Loucy (cell line): ENCODE results near the gene PNPLA7.
"Not testable (repeated sequence)": the region's sequence is repeated elsewhere in the genome, so short reads cannot be mapped to it uniquely, and the experiment has no call there.

Experiments used
- H2AFZ ChIP-seq: fragments of 200-600 bp; sonication (generic); 2 replicates; pipeline ENCODE4 v1.6.0; 2016; ENCODE audit warnings: antibody characterized with exemption, mild to moderate bottlenecking, low read length, moderate library complexity
- H3F3A ChIP-seq: fragments of 200-600 bp; 2 replicates; pipeline ENCODE4 v1.6.0; 2016; ENCODE audit warnings: antibody characterized with exemption, low read depth, mild to moderate bottlenecking
- H3K27me3 ChIP-seq: fragments of 200-600 bp; sonication (generic); 2 replicates; pipeline ENCODE4 v1.6.1; 2014; ENCODE audit warnings: low read length, mild to moderate bottlenecking; ENCODE audit not compliant: insufficient read depth, poor library complexity, severe bottlenecking
- H3K36me3 ChIP-seq: fragments of 200-600 bp; sonication (generic); 2 replicates; pipeline ENCODE4 v1.6.1; 2016; ENCODE audit warnings: low read length; ENCODE audit not compliant: insufficient read depth
- H3K4me1 ChIP-seq: fragments of 200-600 bp; sonication (generic); 2 replicates; pipeline ENCODE4 v1.5.1; 2014; ENCODE audit warnings: low read length, mild to moderate bottlenecking; ENCODE audit not compliant: insufficient read depth, poor library complexity, severe bottlenecking
- H3K4me2 ChIP-seq: fragments of 200-600 bp; sonication (generic); 2 replicates; pipeline ENCODE4 v1.6.0; 2014; ENCODE audit warnings: antibody characterized with exemption, low read length, low read depth, mild to moderate bottlenecking; ENCODE audit not compliant: poor library complexity, severe bottlenecking
- H3K4me3 ChIP-seq: fragments of 200-600 bp; sonication (generic); 2 replicates; pipeline ENCODE4 v1.5.1; 2014; ENCODE audit warnings: low read length, mild to moderate bottlenecking, mixed read lengths; ENCODE audit not compliant: poor library complexity, severe bottlenecking
- H3K79me2 ChIP-seq: fragments of 200-600 bp; sonication (generic); 2 replicates; pipeline ENCODE4 v1.6.1; 2014; ENCODE audit warnings: low read length; ENCODE audit not compliant: insufficient read depth
- H3K9ac ChIP-seq: fragments of 200-600 bp; sonication (generic); 2 replicates; pipeline ENCODE4 v1.6.0; 2014; ENCODE audit warnings: mild to moderate bottlenecking, low read depth, low read length, moderate library complexity; ENCODE audit not compliant: poor library complexity, severe bottlenecking
- H3K9me2 ChIP-seq: fragments of 200-600 bp; sonication (generic); replicated peaks from 2 replicates; pipeline ENCODE4 v1.6.1; 2016; ENCODE audit warnings: low read depth, low read length, mixed read lengths
- H3K9me3 ChIP-seq: fragments of 200-600 bp; sonication (generic); 2 replicates; pipeline ENCODE4 v1.6.1; 2014; ENCODE audit warnings: mild to moderate bottlenecking, antibody characterized with exemption, low read length, low read depth; ENCODE audit not compliant: insufficient read depth
- H4K20me1 ChIP-seq: fragments of 200-600 bp; sonication (generic); 2 replicates; pipeline ENCODE4 v1.6.0; 2014; ENCODE audit warnings: antibody characterized with exemption, low read length, mild to moderate bottlenecking; ENCODE audit not compliant: insufficient read depth, poor library complexity, severe bottlenecking
- CTCF ChIP-seq: fragments of 200-600 bp; sonication (generic); conservative IDR thresholded peaks from 2 replicates; pipeline ENCODE4 v1.5.1; 2014; ENCODE audit warnings: mild to moderate bottlenecking, antibody characterized with exemption, low read length
- EZH2phosphoT487 ChIP-seq: fragments of 200-600 bp; IDR thresholded peaks from 2 replicates; pipeline ENCODE4 v1.6.1; 2018; ENCODE audit warnings: antibody characterized with exemption, mild to moderate bottlenecking, moderate library complexity, borderline replicate concordance

PNPLA7 gene

GRCh38 chr9:137470785-137471184 is 79.4 kb downstream of the PNPLA7 start:
- Histone ChIP-seq H3K79me2 (no peaks in the 10 kb centered on the region), H3K9me2 (no peaks in the 10 kb centered on the region), H4K20me1 (no peaks in the 10 kb centered on the region), H3K4me1 (peaks cover 7% of the 10 kb centered on the region), H3K9me3 (peaks cover 20% of the 10 kb centered on the region; the same call in 1 of the 2 replicates), H3K4me3 (no peak overlapping the region), H2AFZ (no peak overlapping the region), H3K36me3 (no peaks in the 10 kb centered on the region), H3K4me2 (peak overlapping the region; percentile 25), H3K9ac (no peak overlapping the region), H3F3A (no peaks in the 10 kb centered on the region), H3K27me3 (no peaks in the 10 kb centered on the region)
- no peak for TF ChIP-seq CTCF
- TF ChIP-seq EZH2phosphoT487, result no peak

- H3K4me1 ChIP-seq, result peaks cover 7% of the 10 kb centered on the region
- H3F3A ChIP-seq, result no peaks in the 10 kb centered on the region
- no peak overlapping the region for H3K4me3 ChIP-seq
- TF ChIP-seq CTCF, result no peak
- no peak for TF ChIP-seq EZH2phosphoT487
- H3K36me3 ChIP-seq, result no peaks in the 10 kb centered on the region
- no peak overlapping the region for H2AFZ ChIP-seq
- peaks cover 4% of the 10 kb centered on the region; the same call in 1 of the 2 replicates for H3K9me3 ChIP-seq
- no peaks in the 10 kb centered on the region for H3K79me2 ChIP-seq
- no peak overlapping the region for H3K4me2 ChIP-seq
- H3K9ac ChIP-seq, result no peak overlapping the region
- no peaks in the 10 kb centered on the region for H3K9me2 ChIP-seq
- H4K20me1 ChIP-seq, result no peaks in the 10 kb centered on the region
- H3K27me3 ChIP-seq, result no peaks in the 10 kb centered on the region
Measured at GRCh38 chr9:137467896-137468295, 82.3 kb downstream of the PNPLA7 start.

- Histone ChIP-seq H3K9me3 (peaks cover 4% of the 10 kb centered on the region; the same call in 1 of the 2 replicates), H3K36me3 (no peaks in the 10 kb centered on the region), H3K27me3 (no peaks in the 10 kb centered on the region), H4K20me1 (no peaks in the 10 kb centered on the region), H3K9ac (no peak overlapping the region), H3K79me2 (no peaks in the 10 kb centered on the region), H2AFZ (no peak overlapping the region), H3K4me2 (no peak overlapping the region), H3K9me2 (no peaks in the 10 kb centered on the region), H3K4me1 (peaks cover 7% of the 10 kb centered on the region), H3F3A (no peaks in the 10 kb centered on the region), H3K4me3 (no peak overlapping the region)
- TF ChIP-seq CTCF, result no peak
- TF ChIP-seq EZH2phosphoT487, result no peak
Measured at GRCh38 chr9:137467161-137467581, 83.0 kb downstream of the PNPLA7 start.

- H3F3A ChIP-seq, H3K27me3 ChIP-seq, H2AFZ ChIP-seq, H3K9me2 ChIP-seq, H3K9me3 ChIP-seq, H3K4me1 ChIP-seq, H3K4me3 ChIP-seq, H3K79me2 ChIP-seq, H3K9ac ChIP-seq, H4K20me1 ChIP-seq, H3K4me2 ChIP-seq, H3K36me3 ChIP-seq: not testable (repeated sequence)
Measured at GRCh38 chr9:137466389-137467085, 83.7 kb downstream of the PNPLA7 start.
